H9 (cell line): ENCODE measurements around the gene ATG14. TPM values are rescaled to one million over a fixed set of nuclear protein-coding genes. Genes with fewer than 3 reads are reported as not detected.

Experiments used
- DNase-seq: peaks from one replicate; pipeline ENCODE4 v3.0.0-alpha.2; 2017
- H2AFZ ChIP-seq: one replicate; pipeline ENCODE4 v1.6.1; 2013; ENCODE audit warnings: mild to moderate bottlenecking, low read length, control low read depth, moderate library complexity
- H2AK5ac ChIP-seq: 2 replicates; pipeline ENCODE4 v1.6.1; 2013; ENCODE audit warnings: low read length, control low read depth, mixed read lengths; ENCODE audit not compliant: insufficient read length
- H2BK120ac ChIP-seq: one replicate; pipeline ENCODE4 v1.6.1; 2013; ENCODE audit warnings: low read depth, mild to moderate bottlenecking, low read length, control low read depth, inconsistent platforms; ENCODE audit not compliant: poor library complexity, severe bottlenecking
- H2BK12ac ChIP-seq: 2 replicates; pipeline ENCODE4 v1.6.1; 2013; ENCODE audit warnings: low read length, control low read depth, mixed read lengths, low read depth; ENCODE audit not compliant: insufficient read length
- H2BK15ac ChIP-seq: 2 replicates; pipeline ENCODE4 v1.6.1; 2013; ENCODE audit warnings: low read depth, low read length, control low read depth
- H2BK20ac ChIP-seq: one replicate; pipeline ENCODE4 v1.6.1; 2013; ENCODE audit warnings: low read depth, mild to moderate bottlenecking, low read length, control low read depth, inconsistent platforms; ENCODE audit not compliant: poor library complexity, severe bottlenecking
- H2BK5ac ChIP-seq: 2 replicates; pipeline ENCODE4 v1.6.1; 2013; ENCODE audit warnings: low read length, control low read depth, mixed read lengths; ENCODE audit not compliant: insufficient read length
- H3K14ac ChIP-seq: 2 replicates; pipeline ENCODE4 v1.6.1; 2013; ENCODE audit warnings: low read length, control low read depth; ENCODE audit not compliant: insufficient read depth
- H3K18ac ChIP-seq: 2 replicates; pipeline ENCODE4 v1.6.1; 2013; ENCODE audit warnings: low read depth, mild to moderate bottlenecking, mixed read lengths, low read length, control low read depth; ENCODE audit not compliant: insufficient read length
- H3K23ac ChIP-seq: 2 replicates; pipeline ENCODE4 v1.6.1; 2013; ENCODE audit warnings: low read length, control low read depth, mixed read lengths, low read depth; ENCODE audit not compliant: insufficient read length
- H3K23me2 ChIP-seq: 2 replicates; pipeline ENCODE4 v1.6.1; 2013; ENCODE audit warnings: low read depth, mild to moderate bottlenecking, mixed read lengths, low read length, control low read depth; ENCODE audit not compliant: insufficient read length, poor library complexity, severe bottlenecking
- H3K27ac ChIP-seq: 2 replicates; pipeline ENCODE4 v1.5.1; 2013; ENCODE audit warnings: low read length, control low read depth, mixed read lengths, low read depth; ENCODE audit not compliant: insufficient read length
- H3K27me3 ChIP-seq: 2 replicates; pipeline ENCODE4 v1.6.1; 2013; ENCODE audit warnings: low read length, control low read depth, inconsistent platforms; ENCODE audit not compliant: insufficient read depth
- H3K4ac ChIP-seq: 2 replicates; pipeline ENCODE4 v1.6.1; 2013; ENCODE audit warnings: low read depth, mild to moderate bottlenecking, control low read depth, inconsistent platforms, low read length, moderate library complexity
- H3K4me1 ChIP-seq: 2 replicates; pipeline ENCODE4 v1.6.1; 2013; ENCODE audit warnings: low read length, control low read depth, inconsistent platforms; ENCODE audit not compliant: insufficient read depth
- H3K4me2 ChIP-seq: 2 replicates; pipeline ENCODE4 v1.6.1; 2013; ENCODE audit warnings: low read length, control low read depth, mixed read lengths; ENCODE audit not compliant: insufficient read length, insufficient read depth
- H3K56ac ChIP-seq: 2 replicates; pipeline ENCODE4 v1.6.1; 2013; ENCODE audit warnings: low read depth, mild to moderate bottlenecking, mixed read lengths, low read length, control low read depth; ENCODE audit not compliant: insufficient read length
- H3K79me1 ChIP-seq: 2 replicates; pipeline ENCODE4 v1.6.1; 2013; ENCODE audit warnings: low read depth, mild to moderate bottlenecking, moderate library complexity, low read length, control low read depth, inconsistent platforms; ENCODE audit not compliant: insufficient read depth, poor library complexity, severe bottlenecking
- H3K79me2 ChIP-seq: 2 replicates; pipeline ENCODE4 v1.6.1; 2013; ENCODE audit warnings: low read length, control low read depth, inconsistent platforms; ENCODE audit not compliant: insufficient read depth
- H3K9ac ChIP-seq: 2 replicates; pipeline ENCODE4 v1.6.1; 2013; ENCODE audit warnings: low read length, control low read depth, mixed read lengths; ENCODE audit not compliant: insufficient read length; ENCODE audit errors: extremely low read depth
- H3K9me3 ChIP-seq: one replicate; pipeline ENCODE4 v1.6.1; 2013; ENCODE audit warnings: low read depth, low read length, inconsistent platforms; ENCODE audit not compliant: control insufficient read depth
- H3T11ph ChIP-seq: one replicate; pipeline ENCODE4 v1.6.1; 2013; ENCODE audit warnings: mild to moderate bottlenecking, low read length, control low read depth, inconsistent platforms
- H4K20me1 ChIP-seq: one replicate; pipeline ENCODE4 v1.6.1; 2013; ENCODE audit not compliant: control insufficient read depth, insufficient read length, insufficient read depth
- H4K5ac ChIP-seq: 2 replicates; pipeline ENCODE4 v1.6.1; 2013; ENCODE audit warnings: low read depth, mild to moderate bottlenecking, mixed read lengths, low read length, control low read depth; ENCODE audit not compliant: insufficient read length
- H4K8ac ChIP-seq: replicated peaks from 2 replicates; pipeline ENCODE4 v1.6.1; 2013; ENCODE audit warnings: low read length, control low read depth, mixed read lengths, low read depth; ENCODE audit not compliant: insufficient read length
- H4K91ac ChIP-seq: 2 replicates; pipeline ENCODE4 v1.6.1; 2013; ENCODE audit warnings: low read depth, mild to moderate bottlenecking, moderate library complexity, mixed read lengths, low read length, control low read depth; ENCODE audit not compliant: insufficient read length
- H3K27ac Mint-ChIP-seq, 3 experiments: 2 replicates in 2 of 3; 3 replicates in 1 of 3; pipeline ENCODE4 v1.8.0; 2020 to 2021; ENCODE audit warnings: mixed read lengths in 3 of 3, mild to moderate bottlenecking in 1 of 3, moderate library complexity in 1 of 3
- H3K27me3 Mint-ChIP-seq: 2 replicates; pipeline ENCODE4 v1.8.0; 2021; ENCODE audit warnings: low read depth, mild to moderate bottlenecking, moderate library complexity, mixed read lengths
- H3K36me3 Mint-ChIP-seq, 3 experiments: 2 replicates in 2 of 3; 3 replicates in 1 of 3; pipeline ENCODE4 v1.8.0; 2020 to 2021; ENCODE audit warnings: low read depth in 3 of 3, mixed read lengths in 3 of 3; ENCODE audit not compliant: insufficient read depth in 1 of 3
- H3K4me1 Mint-ChIP-seq, 2 experiments: 2 replicates each; pipeline ENCODE4 v1.8.0; 2020; ENCODE audit warnings: mixed read lengths in 2 of 2
- H3K4me3 Mint-ChIP-seq, 2 experiments: 2 replicates in 1 of 2; 3 replicates in 1 of 2; pipeline ENCODE4 v1.8.0; 2020 to 2021; ENCODE audit warnings: mild to moderate bottlenecking in 2 of 2, mixed read lengths in 2 of 2, moderate library complexity in 1 of 2
- H3K9me3 Mint-ChIP-seq, 2 experiments: 2 replicates in 1 of 2; 3 replicates in 1 of 2; pipeline ENCODE4 v1.8.0; 2020; ENCODE audit warnings: mild to moderate bottlenecking in 2 of 2, mixed read lengths in 2 of 2, moderate library complexity in 1 of 2
- WGBS: extraction: QIAGEN DNeasy Blood & Tissue Kit; methylation state at CpG from one replicate; pipeline ENCODE4 v1.1.7; 2013; ENCODE audit warnings: missing lambda C conversion rate, low lambda C conversion rate, mixed read lengths; ENCODE audit not compliant: insufficient read length; ENCODE audit errors: extremely low coverage; 5-methylcytosine and 5-hydroxymethylcytosine counted together
- total RNA-seq: library from RNA; stranded (reverse); gene quantifications from 2 replicates; pipeline ENCODE4 v1.2.1, GENCODE V29; 2021
- TF ChIP-seq, protein P1 (sequence below): fragments of 200-600 bp; sonication (generic); conservative IDR thresholded peaks from 3 replicates; pipeline ENCODE4 v1.8.0; 2021; ENCODE audit warnings: antibody characterized with exemption, mild to moderate bottlenecking

ATG14 gene
- total RNA-seq, 1 experiment from 2014 or later: 13.6 TPM

- H3K23me2 ChIP-seq: no peaks in the 10 kb centered on the region
- no peaks in the 10 kb centered on the region for H4K20me1 ChIP-seq
- H2BK12ac ChIP-seq: no peak overlapping the region
- no peak overlapping the region for H3K4ac ChIP-seq
- no peak overlapping the region for H3K14ac ChIP-seq
- no peak overlapping the region for H3K23ac ChIP-seq
- Mint-ChIP-seq H3K9me3 (no peaks in the 10 kb centered on the region), H3K27ac (no peak overlapping the region), H3K36me3 (peaks cover 16 to 50% (median 46%) of the 10 kb centered on the region in 3 experiments; a peak in 6 of 7 replicates), H3K27me3 (no peaks in the 10 kb centered on the region), H3K4me3 (no peak overlapping the region), H3K4me1 (no peaks in the 10 kb centered on the region)
- H3T11ph ChIP-seq: no peak overlapping the region
- TF ChIP-seq, protein P1, sequence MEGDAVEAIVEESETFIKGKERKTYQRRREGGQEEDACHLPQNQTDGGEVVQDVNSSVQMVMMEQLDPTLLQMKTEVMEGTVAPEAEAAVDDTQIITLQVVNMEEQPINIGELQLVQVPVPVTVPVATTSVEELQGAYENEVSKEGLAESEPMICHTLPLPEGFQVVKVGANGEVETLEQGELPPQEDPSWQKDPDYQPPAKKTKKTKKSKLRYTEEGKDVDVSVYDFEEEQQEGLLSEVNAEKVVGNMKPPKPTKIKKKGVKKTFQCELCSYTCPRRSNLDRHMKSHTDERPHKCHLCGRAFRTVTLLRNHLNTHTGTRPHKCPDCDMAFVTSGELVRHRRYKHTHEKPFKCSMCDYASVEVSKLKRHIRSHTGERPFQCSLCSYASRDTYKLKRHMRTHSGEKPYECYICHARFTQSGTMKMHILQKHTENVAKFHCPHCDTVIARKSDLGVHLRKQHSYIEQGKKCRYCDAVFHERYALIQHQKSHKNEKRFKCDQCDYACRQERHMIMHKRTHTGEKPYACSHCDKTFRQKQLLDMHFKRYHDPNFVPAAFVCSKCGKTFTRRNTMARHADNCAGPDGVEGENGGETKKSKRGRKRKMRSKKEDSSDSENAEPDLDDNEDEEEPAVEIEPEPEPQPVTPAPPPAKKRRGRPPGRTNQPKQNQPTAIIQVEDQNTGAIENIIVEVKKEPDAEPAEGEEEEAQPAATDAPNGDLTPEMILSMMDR: no peak
- WGBS: no CpG with 5 or more reads among the region's 3 CpGs
- no peaks in the 10 kb centered on the region for H3K27me3 ChIP-seq
- H3K79me1 ChIP-seq: no peaks in the 10 kb centered on the region
- DNase-seq: no peak
- H2AFZ ChIP-seq: no peak overlapping the region
- H3K9ac ChIP-seq: no peak overlapping the region
- no peak overlapping the region for H3K18ac ChIP-seq
- no peak overlapping the region for H2BK20ac ChIP-seq
- no peak overlapping the region for H2AK5ac ChIP-seq
- H3K79me2 ChIP-seq: no peaks in the 10 kb centered on the region
- H2BK15ac ChIP-seq: no peak overlapping the region
- H3K4me1 ChIP-seq: no peaks in the 10 kb centered on the region
- H4K91ac ChIP-seq: no peak overlapping the region
- H2BK120ac ChIP-seq: no peak overlapping the region
- H4K8ac ChIP-seq: no peak overlapping the region
- no peaks in the 10 kb centered on the region for H3K9me3 ChIP-seq
- no peak overlapping the region for H3K56ac ChIP-seq
- H4K5ac ChIP-seq: no peak overlapping the region
- no peak overlapping the region for H3K4me2 ChIP-seq
- no peak overlapping the region for H3K27ac ChIP-seq
- no peak overlapping the region for H2BK5ac ChIP-seq
Observed at GRCh38 chr14:55366271-55366670, 45.4 kb downstream of the ATG14 start.
